Measurements from ENCODE around the gene CSF2. TPM values are rescaled to one million over a fixed set of nuclear protein-coding genes. Genes with fewer than 3 reads are reported as not detected.

Gene CSF2
- not detected in 2 replicates for total RNA-seq (2012; rRNA removed)
- polyA plus RNA-seq (2012; rRNA removed) = 0.26 and 0.31 TPM in 2 replicates
- 0.31 and 1.2 TPM in 2 replicates for polyA plus RNA-seq (2012; cell fraction: cytosol; rRNA removed)
- polyA plus RNA-seq (2012; cell fraction: nucleus; rRNA removed; ENCODE audit: low replicate concordance) = 0.70 and 0.79 TPM in 2 replicates
- not detected for Bru-seq, nascent RNA
- not detected for BruChase-seq, experiment 1, labeled RNA remaining after a 6-hour chase
- BruChase-seq, experiment 2, labeled RNA remaining after a 2-hour chase = not detected
- long read RNA-seq = 0 reads

DNA sequence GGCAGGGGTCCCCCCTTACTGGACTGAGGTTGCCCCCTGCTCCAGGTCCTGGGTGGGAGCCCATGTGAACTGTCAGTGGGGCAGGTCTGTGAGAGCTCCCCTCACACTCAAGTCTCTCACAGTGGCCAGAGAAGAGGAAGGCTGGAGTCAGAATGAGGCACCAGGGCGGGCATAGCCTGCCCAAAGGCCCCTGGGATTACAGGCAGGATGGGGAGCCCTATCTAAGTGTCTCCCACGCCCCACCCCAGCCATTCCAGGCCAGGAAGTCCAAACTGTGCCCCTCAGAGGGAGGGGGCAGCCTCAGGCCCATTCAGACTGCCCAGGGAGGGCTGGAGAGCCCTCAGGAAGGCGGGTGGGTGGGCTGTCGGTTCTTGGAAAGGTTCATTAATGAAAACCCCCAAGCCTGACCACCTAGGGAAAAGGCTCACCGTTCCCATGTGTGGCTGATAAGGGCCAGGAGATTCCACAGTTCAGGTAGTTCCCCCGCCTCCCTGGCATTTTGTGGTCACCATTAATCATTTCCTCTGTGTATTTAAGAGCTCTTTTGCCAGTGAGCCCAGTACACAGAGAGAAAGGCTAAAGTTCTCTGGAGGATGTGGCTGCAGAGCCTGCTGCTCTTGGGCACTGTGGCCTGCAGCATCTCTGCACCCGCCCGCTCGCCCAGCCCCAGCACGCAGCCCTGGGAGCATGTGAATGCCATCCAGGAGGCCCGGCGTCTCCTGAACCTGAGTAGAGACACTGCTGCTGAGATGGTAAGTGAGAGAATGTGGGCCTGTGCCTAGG is at the start of gene CSF2:
Gene CSF2, plus strand, starts transcription at position 559 of the 783 bp plus-strand sequence. Its CDS starts 35 bp downstream, at position 594.
- WGBS, 2 experiments (ENCODE audit: extremely low coverage in 2 of 2, insufficient read length in 1 of 2) = 90% methylated on average over 2 of the region's 12 CpGs; no CpG with 5 or more reads in 1 of the 2 experiments
- H3K23ac ChIP-seq (ENCODE audit: low read depth, low read length) = no peak within 1 kb of the TSS
- no peak within 1 kb of the TSS; the same call in 1 of the 2 replicates for H3K14ac ChIP-seq (replicated peaks; ENCODE audit: low read depth, low read length)
- H2AK5ac ChIP-seq (ENCODE audit: low read depth, low read length) = peak within 1 kb of the TSS; percentile 71
- intact Hi-C loops (cut with micrococcal nuclease) = no loop called here
- no TSS peak for BruUV-seq (replicated peaks)
- ChIA-PET POLR2A (ENCODE audit: unreplicated experiment) (no interaction called here), CTCF (no interaction called here)
- H2AFZ ChIP-seq (replicated peaks; ENCODE audit: low read length, poor library complexity) = peak within 1 kb of the TSS; percentile 72
- no peaks in the 10 kb centered on the region for H3K36me3 ChIP-seq (ENCODE audit: control insufficient read depth, insufficient read depth, low read length)
- peak within 1 kb of the TSS; percentile 33 for H3K4ac ChIP-seq (ENCODE audit: low read depth, low read length)
- in situ Hi-C loops (cut with MboI; ENCODE audit: low sequenced_read_pairs) = no loop called here
- H2BK5ac ChIP-seq (ENCODE audit: low read depth, low read length, poor library complexity, severe bottlenecking) = peak within 1 kb of the TSS; percentile 48
- peak within 1 kb of the TSS; percentile 44 for H2BK20ac ChIP-seq (ENCODE audit: low read depth, low read length)
- no peak within 1 kb of the TSS for H3K56ac ChIP-seq (ENCODE audit: extremely low read depth, insufficient read depth, low read length)
- peak; percentile 28; the same call in 1 of the 2 replicates for ATAC-seq (ENCODE audit: low read depth)
- H3K27ac ChIP-seq (ENCODE audit: insufficient read depth, low read length) = no peak within 1 kb of the TSS
- H4K5ac ChIP-seq (ENCODE audit: low read depth, low read length) = no peak within 1 kb of the TSS; the same call in 1 of the 2 replicates
- no peaks in the 10 kb centered on the region for H3K9me3 ChIP-seq (ENCODE audit: control insufficient read depth, insufficient read depth, low read length)
- peaks cover 10% of the 10 kb centered on the region for H3K4me1 ChIP-seq (ENCODE audit: control insufficient read depth, insufficient read depth, low read length)
- peak within 1 kb of the TSS; percentile 81; the same call in 2 of the 3 replicates for H2BK15ac ChIP-seq (ENCODE audit: low read depth, low read length)
- H3K4me2 ChIP-seq (ENCODE audit: low read depth, low read length) = no peak within 1 kb of the TSS
- H3K9ac ChIP-seq (ENCODE audit: low read depth, low read length) = no peak within 1 kb of the TSS
- peak within 1 kb of the TSS; percentile 53 for H4K91ac ChIP-seq (ENCODE audit: insufficient read depth, low read depth, low read length)
- H3K79me1 ChIP-seq (ENCODE audit: low read depth in 1 of 2, low read length in 2 of 2) = no peaks in the 10 kb centered on the region
- dilution Hi-C loops (cut with HindIII; ENCODE audit: low sequenced_read_pairs, unreplicated experiment) = no loop called here
- H3K9me1 ChIP-seq (ENCODE audit: insufficient read depth, low read length) = peaks cover 8% of the 10 kb centered on the region; the same call in 1 of the 2 replicates
- no peak within 1 kb of the TSS for H3K4me3 ChIP-seq (ENCODE audit: insufficient read depth, low read depth, low read length)
- no peaks in the 10 kb centered on the region for H3K27me3 ChIP-seq (ENCODE audit: control insufficient read depth, insufficient read depth, low read length)
- DNase-seq = peak; percentile 40
- H2AK9ac ChIP-seq (replicated peaks; ENCODE audit: low read depth, low read length, poor library complexity) = peak within 1 kb of the TSS; percentile 80
- H4K20me1 ChIP-seq (ENCODE audit: insufficient read depth, low read length) = no peaks in the 10 kb centered on the region
- peak within 1 kb of the TSS; percentile 72 for H2BK120ac ChIP-seq (ENCODE audit: low read depth, low read length)
- no peak within 1 kb of the TSS for H3K18ac ChIP-seq (ENCODE audit: low read depth, low read length)
- H4K8ac ChIP-seq (ENCODE audit: low read depth in 2 of 2, low read length in 2 of 2) = peak within 1 kb of the TSS in 1 of 2 experiments; percentile 5; a peak in 2 of 4 replicates
- TF ChIP-seq, protein P1, sequence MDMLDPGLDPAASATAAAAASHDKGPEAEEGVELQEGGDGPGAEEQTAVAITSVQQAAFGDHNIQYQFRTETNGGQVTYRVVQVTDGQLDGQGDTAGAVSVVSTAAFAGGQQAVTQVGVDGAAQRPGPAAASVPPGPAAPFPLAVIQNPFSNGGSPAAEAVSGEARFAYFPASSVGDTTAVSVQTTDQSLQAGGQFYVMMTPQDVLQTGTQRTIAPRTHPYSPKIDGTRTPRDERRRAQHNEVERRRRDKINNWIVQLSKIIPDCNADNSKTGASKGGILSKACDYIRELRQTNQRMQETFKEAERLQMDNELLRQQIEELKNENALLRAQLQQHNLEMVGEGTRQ (IDR thresholded peaks at IDR 0.05; ENCODE audit: low read depth, low read length) = no peak
- TF ChIP-seq BHLHE40 (IDR thresholded peaks at IDR 0.05; ENCODE audit: low read depth, low read length) (no peak), NFE2L2 (IDR thresholded peaks at IDR 0.05; ENCODE audit: low read depth, low read length) (no peak), MAZ (IDR thresholded peaks at IDR 0.05; ENCODE audit: borderline replicate concordance, low read depth, low read length) (no peak), RCOR1 (IDR thresholded peaks at IDR 0.05; ENCODE audit: insufficient replicate concordance, low read length) (no peak), POLR2A (IDR thresholded peaks at IDR 0.05; ENCODE audit: low read depth, low read length) (no peak), CHD1 (IDR thresholded peaks at IDR 0.05; ENCODE audit: low read depth, low read length) (no peak), SMC3 (IDR thresholded peaks at IDR 0.05; ENCODE audit: low read depth, low read length) (no peak), MAFK (IDR thresholded peaks at IDR 0.05; ENCODE audit: low read depth, low read length) (no peak), FOS (IDR thresholded peaks at IDR 0.05; ENCODE audit: low read depth, low read length) (no peak), MXI1 (IDR thresholded peaks at IDR 0.05; ENCODE audit: borderline replicate concordance, low read depth, low read length) (no peak), CEBPB (IDR thresholded peaks at IDR 0.05; ENCODE audit: low read depth, low read length) (no peak), RFX5 (IDR thresholded peaks at IDR 0.05; ENCODE audit: low read depth, low read length) (no peak), RAD21 (IDR thresholded peaks at IDR 0.05; ENCODE audit: low read length) (no peak)
- TF ChIP-seq, protein P2, sequence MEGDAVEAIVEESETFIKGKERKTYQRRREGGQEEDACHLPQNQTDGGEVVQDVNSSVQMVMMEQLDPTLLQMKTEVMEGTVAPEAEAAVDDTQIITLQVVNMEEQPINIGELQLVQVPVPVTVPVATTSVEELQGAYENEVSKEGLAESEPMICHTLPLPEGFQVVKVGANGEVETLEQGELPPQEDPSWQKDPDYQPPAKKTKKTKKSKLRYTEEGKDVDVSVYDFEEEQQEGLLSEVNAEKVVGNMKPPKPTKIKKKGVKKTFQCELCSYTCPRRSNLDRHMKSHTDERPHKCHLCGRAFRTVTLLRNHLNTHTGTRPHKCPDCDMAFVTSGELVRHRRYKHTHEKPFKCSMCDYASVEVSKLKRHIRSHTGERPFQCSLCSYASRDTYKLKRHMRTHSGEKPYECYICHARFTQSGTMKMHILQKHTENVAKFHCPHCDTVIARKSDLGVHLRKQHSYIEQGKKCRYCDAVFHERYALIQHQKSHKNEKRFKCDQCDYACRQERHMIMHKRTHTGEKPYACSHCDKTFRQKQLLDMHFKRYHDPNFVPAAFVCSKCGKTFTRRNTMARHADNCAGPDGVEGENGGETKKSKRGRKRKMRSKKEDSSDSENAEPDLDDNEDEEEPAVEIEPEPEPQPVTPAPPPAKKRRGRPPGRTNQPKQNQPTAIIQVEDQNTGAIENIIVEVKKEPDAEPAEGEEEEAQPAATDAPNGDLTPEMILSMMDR (conservative IDR thresholded peaks at IDR 0.05; ENCODE audit: low read depth, low read length) = no peak
